Measurements from ENCODE around the gene FOXRED1.

The FOXRED1 gene

GRCh38 chr11:126311401-126312291, 42.7 kb downstream of the FOXRED1 start:
- no peak for DNase-seq (ENCODE audit: low read depth)

GRCh38 chr11:126312961-126313360, 44.0 kb downstream of the FOXRED1 start:
- DNase-seq (ENCODE audit: low read depth) = no peak

GRCh38 chr11:126313826-126314225, 44.9 kb downstream of the FOXRED1 start:
- no peak for DNase-seq (ENCODE audit: low read depth)

- no peak for DNase-seq (ENCODE audit: low read depth)
Observed at GRCh38 chr11:126317432-126317755, 48.4 kb downstream of the FOXRED1 start.

DNA sequence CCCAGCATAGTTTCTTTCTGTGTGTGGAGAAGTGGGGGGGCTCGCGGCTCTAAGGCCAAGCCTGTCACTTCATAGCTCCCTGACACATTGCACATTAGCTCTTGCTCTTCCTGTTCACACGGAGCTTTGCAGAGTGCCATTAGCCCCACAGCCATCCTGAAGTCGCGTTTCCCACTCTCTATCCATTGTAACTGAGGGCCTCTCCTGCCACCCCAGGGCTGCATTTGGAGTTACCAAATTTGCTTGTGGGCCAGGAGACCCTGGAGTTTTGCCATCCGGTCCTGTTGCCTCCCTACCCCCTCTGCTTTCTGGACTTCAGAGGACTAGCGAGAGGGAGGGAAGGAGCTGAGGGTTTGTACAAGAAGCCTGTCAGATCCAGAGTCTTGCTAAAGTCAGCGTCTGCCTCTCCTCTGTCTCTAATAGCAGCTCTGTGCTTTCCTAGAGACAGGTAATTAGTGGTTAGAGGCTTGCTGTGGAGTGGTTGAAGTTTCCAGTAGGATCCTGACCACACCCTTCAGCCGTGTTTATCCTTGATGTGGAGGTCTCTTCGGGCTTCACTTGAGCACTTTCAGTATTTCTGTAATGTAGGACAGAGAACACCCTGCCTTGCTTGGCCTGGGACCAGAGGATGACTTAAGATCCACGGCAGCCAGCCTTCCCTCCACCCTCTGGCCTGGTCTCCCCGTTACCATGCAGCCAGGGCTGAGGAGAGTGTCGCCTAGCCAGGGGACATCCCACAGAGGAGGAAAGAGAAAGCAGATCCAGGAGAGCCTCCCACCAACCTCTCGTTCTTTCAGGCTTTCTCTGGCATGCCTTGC, 49.0 kb downstream of the FOXRED1 start:
- DNase-seq (ENCODE audit: low read depth) = peak; percentile 58

DNA sequence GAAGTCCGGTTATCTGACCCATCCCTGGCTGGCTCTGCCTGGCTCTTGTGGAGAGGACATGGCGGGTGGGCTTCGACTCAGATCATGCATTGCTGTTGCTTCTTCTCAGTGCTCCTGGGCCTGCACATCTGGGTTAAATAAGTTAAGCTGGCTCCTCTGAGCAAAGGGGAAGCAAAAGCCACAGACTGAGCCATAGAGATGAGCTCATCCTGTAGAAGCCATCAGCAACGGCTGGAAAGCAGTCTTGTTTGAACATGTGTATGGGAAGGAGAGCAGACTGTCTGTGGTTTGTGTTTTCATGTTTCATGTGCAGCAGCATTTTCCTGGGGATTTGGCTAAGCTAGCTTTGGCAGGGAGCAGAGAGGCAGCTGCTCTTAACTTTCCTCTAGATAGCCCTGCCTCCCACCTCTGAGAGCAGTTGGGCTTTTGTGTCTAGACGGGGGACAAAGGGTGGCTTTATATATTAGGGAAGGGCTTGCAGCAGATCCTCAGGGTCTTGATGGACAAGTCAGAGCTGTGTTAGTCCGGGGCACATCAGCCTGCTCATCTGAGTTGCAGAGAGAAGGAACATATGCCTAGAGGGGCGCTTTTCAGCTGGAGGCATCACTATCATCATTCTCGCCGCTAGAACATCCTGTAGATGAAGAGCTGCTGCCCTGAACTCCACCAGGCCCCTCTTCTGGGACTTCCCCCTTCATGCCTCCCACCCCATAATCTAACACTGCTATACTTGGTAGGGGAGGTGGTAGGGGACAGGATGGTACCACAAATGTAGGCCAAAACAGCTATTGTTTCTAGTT, 49.8 kb downstream of the FOXRED1 start:
- DNase-seq (ENCODE audit: low read depth) = peak; percentile 89

GRCh38 chr11:126319374-126319740, 50.4 kb downstream of the FOXRED1 start:
- no peak for DNase-seq (ENCODE audit: low read depth)

- no peak for DNase-seq (ENCODE audit: low read depth)
Observed at GRCh38 chr11:126322996-126323395, 54.0 kb downstream of the FOXRED1 start.

- no peak for DNase-seq (ENCODE audit: low read depth)
Observed at GRCh38 chr11:126327281-126328000, 58.5 kb downstream of the FOXRED1 start.
